Measurements from ENCODE around the gene TGFBR3. TPM values are rescaled to one million over a fixed set of nuclear protein-coding genes. Genes with fewer than 3 reads are reported as not detected.

Gene TGFBR3
- total RNA-seq (2014; rRNA removed; shearing (Covaris generic)): 2.3 and 2.4 TPM in 2 replicates

DNA sequence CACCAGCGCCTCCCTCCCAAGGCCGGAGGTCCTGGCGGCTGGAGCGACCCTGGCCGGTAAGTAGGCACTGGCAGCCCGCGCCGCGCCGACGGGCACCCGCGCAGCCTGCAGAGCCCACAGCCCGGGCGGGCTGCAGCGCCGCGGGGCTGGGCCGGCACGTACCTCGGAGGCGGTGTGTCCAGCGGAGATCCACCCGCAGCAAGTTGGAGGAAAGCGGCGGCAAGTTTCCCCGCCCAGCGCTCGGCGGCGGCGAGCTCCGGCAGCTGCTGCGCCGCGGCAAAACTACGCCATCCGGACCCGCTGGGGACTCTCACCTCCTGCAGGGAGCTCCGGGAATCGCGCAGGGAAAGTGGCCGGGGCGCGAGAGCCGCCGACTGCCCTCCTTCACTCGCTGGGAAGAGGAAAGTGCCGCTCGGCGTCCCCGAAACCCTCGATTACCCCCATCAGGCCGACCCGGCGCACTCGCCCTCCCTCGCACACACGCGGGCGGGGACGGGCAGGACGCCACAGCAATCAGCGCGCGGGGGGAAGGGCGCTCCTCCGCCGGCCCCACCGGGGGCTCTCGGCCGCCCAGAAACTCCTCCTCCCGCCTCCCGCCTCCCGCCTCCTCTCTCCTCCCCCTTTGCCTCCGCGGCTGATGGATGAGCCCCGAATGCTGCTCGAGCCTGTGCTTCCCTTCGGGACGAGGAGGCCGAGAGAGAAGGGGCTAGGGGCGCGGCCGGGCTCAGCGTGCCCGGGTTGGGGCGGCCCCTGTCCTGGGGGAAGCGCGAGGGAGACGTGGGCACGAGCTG, at the start of gene TGFBR3:
TSS of gene TGFBR3 (minus strand) at position 436 of the 791 bp plus-strand sequence. CDS start 24,620 bp downstream, outside the sequence.
- Histone ChIP-seq H3K36me3 (replicated peaks; ENCODE audit: control insufficient read depth, insufficient read depth, low read length) (no peaks in the 10 kb centered on the region), H3K4me3 (ENCODE audit: insufficient read depth, low read depth, low read length) (peak within 1 kb of the TSS; percentile 89), H3K27me3 (ENCODE audit: control insufficient read depth, insufficient read depth, low read length) (peaks cover 34% of the 10 kb centered on the region)
- DNase-seq: peak; percentile 93

GRCh38 chr1:91929250-91929649, 43.3 kb upstream of the TGFBR3 start:
- no peaks in the 10 kb centered on the region for H3K36me3 ChIP-seq (replicated peaks; ENCODE audit: control insufficient read depth, insufficient read depth, low read length)
- peak; percentile 65 for DNase-seq

GRCh38 chr1:91928026-91928425, 42.1 kb upstream of the TGFBR3 start:
- Histone ChIP-seq H3K27me3 (ENCODE audit: control insufficient read depth, insufficient read depth, low read length) (no peaks in the 10 kb centered on the region), H3K4me3 (ENCODE audit: insufficient read depth, low read depth, low read length) (no peak overlapping the region), H3K36me3 (replicated peaks; ENCODE audit: control insufficient read depth, insufficient read depth, low read length) (no peaks in the 10 kb centered on the region)
- no peak for DNase-seq

More at GRCh38 chr1:91929250-91929649, 43.3 kb upstream of the TGFBR3 start:
- Histone ChIP-seq H3K27me3 (ENCODE audit: control insufficient read depth, insufficient read depth, low read length) (no peaks in the 10 kb centered on the region), H3K4me3 (ENCODE audit: insufficient read depth, low read depth, low read length) (no peak overlapping the region)

- Histone ChIP-seq H3K27me3 (ENCODE audit: control insufficient read depth, insufficient read depth, low read length) (no peaks in the 10 kb centered on the region), H3K4me3 (ENCODE audit: insufficient read depth, low read depth, low read length) (no peak overlapping the region)
These were observed 39.9 kb upstream of the TGFBR3 start for GRCh38 chr1:91925644-91926435.

GRCh38 chr1:91924146-91924545, 38.2 kb upstream of the TGFBR3 start:
- Histone ChIP-seq H3K27me3 (ENCODE audit: control insufficient read depth, insufficient read depth, low read length) (no peaks in the 10 kb centered on the region), H3K36me3 (replicated peaks; ENCODE audit: control insufficient read depth, insufficient read depth, low read length) (no peaks in the 10 kb centered on the region)
- DNase-seq: no peak

More at GRCh38 chr1:91925644-91926435, 39.9 kb upstream of the TGFBR3 start:
- no peaks in the 10 kb centered on the region for H3K36me3 ChIP-seq (replicated peaks; ENCODE audit: control insufficient read depth, insufficient read depth, low read length)
- no peak for DNase-seq

GRCh38 chr1:91919962-91920361, 34.0 kb upstream of the TGFBR3 start:
- no peak for DNase-seq
- H3K4me3 ChIP-seq (ENCODE audit: insufficient read depth, low read depth, low read length): no peak overlapping the region
- no peaks in the 10 kb centered on the region for H3K36me3 ChIP-seq (replicated peaks; ENCODE audit: control insufficient read depth, insufficient read depth, low read length)
- H3K27me3 ChIP-seq (ENCODE audit: control insufficient read depth, insufficient read depth, low read length): no peaks in the 10 kb centered on the region

More at GRCh38 chr1:91924146-91924545, 38.2 kb upstream of the TGFBR3 start:
- no peak overlapping the region for H3K4me3 ChIP-seq (ENCODE audit: insufficient read depth, low read depth, low read length)

DNA sequence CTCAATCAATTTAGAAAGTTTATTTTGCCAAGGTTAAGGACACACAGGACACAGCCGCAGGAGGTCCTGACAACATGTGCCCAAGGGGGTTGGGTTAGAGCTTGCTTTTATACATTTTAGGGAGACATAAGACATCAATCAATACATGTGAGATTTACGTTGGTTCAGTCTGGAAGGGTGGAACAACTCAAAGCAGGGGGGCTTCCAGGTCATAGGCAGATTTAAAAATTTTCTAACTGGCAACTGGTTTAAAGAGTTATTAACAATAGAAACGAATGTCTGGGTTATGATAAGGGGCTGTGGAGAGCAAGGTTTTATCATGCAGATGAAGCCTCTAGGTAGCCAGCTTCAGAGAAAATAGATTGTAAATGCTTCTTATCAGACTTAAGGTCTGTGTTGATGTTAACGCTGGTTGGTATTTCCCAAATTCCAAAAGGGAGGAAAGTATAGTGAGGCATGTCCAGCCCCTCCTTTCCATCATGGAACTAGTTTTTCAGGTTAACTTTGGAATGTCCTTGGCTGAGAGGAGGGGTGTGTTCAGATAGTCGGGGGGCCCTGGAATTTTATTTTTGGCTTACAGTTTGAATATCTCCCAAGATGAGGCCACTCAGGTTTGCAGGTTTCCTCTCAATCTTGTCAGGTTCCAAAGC, 31.0 kb upstream of the TGFBR3 start:
- Histone ChIP-seq H3K27me3 (ENCODE audit: control insufficient read depth, insufficient read depth, low read length) (no peaks in the 10 kb centered on the region), H3K36me3 (replicated peaks; ENCODE audit: control insufficient read depth, insufficient read depth, low read length) (no peaks in the 10 kb centered on the region), H3K4me3 (ENCODE audit: insufficient read depth, low read depth, low read length) (no peak overlapping the region)
- no peak for DNase-seq

GRCh38 chr1:91916046-91916445, 30.1 kb upstream of the TGFBR3 start:
- Histone ChIP-seq H3K36me3 (replicated peaks; ENCODE audit: control insufficient read depth, insufficient read depth, low read length) (no peaks in the 10 kb centered on the region), H3K27me3 (ENCODE audit: control insufficient read depth, insufficient read depth, low read length) (no peaks in the 10 kb centered on the region), H3K4me3 (ENCODE audit: insufficient read depth, low read depth, low read length) (no peak overlapping the region)
- no peak for DNase-seq

- Histone ChIP-seq H3K4me3 (ENCODE audit: insufficient read depth, low read depth, low read length) (no peak overlapping the region), H3K27me3 (ENCODE audit: control insufficient read depth, insufficient read depth, low read length) (no peaks in the 10 kb centered on the region), H3K36me3 (replicated peaks; ENCODE audit: control insufficient read depth, insufficient read depth, low read length) (no peaks in the 10 kb centered on the region)
- no peak for DNase-seq
These were observed 27.1 kb upstream of the TGFBR3 start for GRCh38 chr1:91913018-91913417.

GRCh38 chr1:91912266-91912665, 26.3 kb upstream of the TGFBR3 start:
- H3K4me3 ChIP-seq (ENCODE audit: insufficient read depth, low read depth, low read length): no peak overlapping the region
- no peak for DNase-seq
- H3K27me3 ChIP-seq (ENCODE audit: control insufficient read depth, insufficient read depth, low read length): no peaks in the 10 kb centered on the region
- H3K36me3 ChIP-seq (replicated peaks; ENCODE audit: control insufficient read depth, insufficient read depth, low read length): no peaks in the 10 kb centered on the region

DNA sequence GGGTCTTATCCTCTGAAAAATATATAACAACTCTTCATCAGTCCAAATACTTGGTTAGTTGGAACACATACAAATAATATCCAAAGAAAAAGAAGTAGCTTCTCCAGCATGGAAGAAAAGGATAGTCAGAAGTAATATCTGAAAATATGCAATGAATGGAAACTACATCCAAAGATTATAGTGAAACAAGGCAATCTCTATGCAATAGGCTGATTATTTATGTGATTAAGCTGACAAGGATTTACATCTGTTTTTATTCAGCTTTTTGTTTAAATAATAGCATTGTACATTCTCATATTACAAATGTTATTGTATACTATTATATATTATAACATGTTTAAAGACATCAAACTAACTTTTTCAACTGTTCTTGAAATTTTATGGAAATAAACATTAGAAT, 15.3 kb upstream of the TGFBR3 start:
- Histone ChIP-seq H3K4me3 (ENCODE audit: insufficient read depth, low read depth, low read length) (no peak overlapping the region), H3K36me3 (replicated peaks; ENCODE audit: control insufficient read depth, insufficient read depth, low read length) (no peaks in the 10 kb centered on the region), H3K27me3 (ENCODE audit: control insufficient read depth, insufficient read depth, low read length) (no peaks in the 10 kb centered on the region)
- no peak for DNase-seq

- no peak for DNase-seq
- Histone ChIP-seq H3K27me3 (ENCODE audit: control insufficient read depth, insufficient read depth, low read length) (no peaks in the 10 kb centered on the region), H3K4me3 (ENCODE audit: insufficient read depth, low read depth, low read length) (no peak overlapping the region), H3K36me3 (replicated peaks; ENCODE audit: control insufficient read depth, insufficient read depth, low read length) (no peaks in the 10 kb centered on the region)
These were observed 14.6 kb upstream of the TGFBR3 start for GRCh38 chr1:91900562-91900961.

GRCh38 chr1:91897016-91897415, 11.1 kb upstream of the TGFBR3 start:
- H3K4me3 ChIP-seq (ENCODE audit: insufficient read depth, low read depth, low read length): no peak overlapping the region
- no peaks in the 10 kb centered on the region for H3K36me3 ChIP-seq (replicated peaks; ENCODE audit: control insufficient read depth, insufficient read depth, low read length)
- DNase-seq: no peak
- H3K27me3 ChIP-seq (ENCODE audit: control insufficient read depth, insufficient read depth, low read length): no peaks in the 10 kb centered on the region

- Histone ChIP-seq H3K27me3 (ENCODE audit: control insufficient read depth, insufficient read depth, low read length) (no peaks in the 10 kb centered on the region), H3K4me3 (ENCODE audit: insufficient read depth, low read depth, low read length) (no peak overlapping the region), H3K36me3 (replicated peaks; ENCODE audit: control insufficient read depth, insufficient read depth, low read length) (no peaks in the 10 kb centered on the region)
- DNase-seq: no peak
These were observed 10.0 kb upstream of the TGFBR3 start for GRCh38 chr1:91895832-91896556.
